Measurements from ENCODE around the gene PRUNE1. TPM values are rescaled to one million over a fixed set of nuclear protein-coding genes. Genes with fewer than 3 reads are reported as not detected.

The PRUNE1 gene
- total and polyA plus RNA-seq, 2 of the 4 experiments (the other 2 are of a cell fraction): 7.9 to 9.4 TPM

DNA sequence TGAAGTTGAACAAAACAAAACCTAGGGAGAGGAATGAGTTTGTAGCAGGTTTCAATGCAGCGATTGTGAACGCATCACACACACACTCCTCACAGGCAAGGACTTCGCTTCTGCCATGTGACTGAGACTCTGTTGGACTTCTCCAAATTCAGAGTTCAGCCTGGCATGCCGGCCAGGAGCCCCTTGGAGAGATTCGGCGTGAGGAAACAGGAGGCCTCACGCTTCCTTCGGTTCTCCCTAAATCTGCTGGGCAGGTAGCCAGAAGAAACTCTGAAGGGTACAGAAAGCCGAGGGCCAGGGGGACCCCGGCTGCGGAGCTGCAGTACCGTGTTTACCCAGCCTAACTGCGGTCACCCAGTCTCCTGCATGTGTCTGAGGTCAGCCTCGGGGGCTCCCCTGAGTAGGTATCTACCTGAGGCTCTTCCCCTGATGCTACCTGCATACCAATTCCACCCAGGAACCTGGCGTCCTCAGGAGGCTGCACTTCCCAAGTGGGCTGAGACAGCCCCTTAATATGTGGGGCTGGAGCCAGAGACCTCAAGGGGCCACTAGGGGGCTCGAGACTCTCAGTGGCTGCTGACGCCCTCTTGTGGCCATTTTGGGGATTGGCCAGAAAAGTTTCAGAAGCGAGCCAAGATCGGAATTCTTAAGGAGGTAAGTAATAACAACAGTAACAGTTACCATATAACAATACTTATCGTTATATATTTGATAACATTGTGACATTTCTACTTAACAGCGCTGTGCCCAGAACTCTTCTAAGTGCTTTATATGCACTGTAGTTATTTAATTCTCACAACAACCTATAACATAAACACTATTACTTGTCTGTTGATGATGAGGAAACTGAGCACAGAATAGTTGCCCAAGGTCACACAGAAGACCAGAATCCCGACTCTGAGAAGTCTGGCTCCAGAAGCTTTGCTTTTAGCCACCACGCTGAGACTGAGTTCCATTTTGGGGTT lies 28.9 kb upstream of the PRUNE1 start:
- peak overlapping the region; percentile 21 to 68; a peak in 2 of 4 replicates for H4K8ac ChIP-seq (ENCODE audit: low read depth in 2 of 2, low read length in 2 of 2)
- H2AK5ac ChIP-seq (ENCODE audit: low read depth, low read length): peak overlapping the region; percentile 20; the same call in 1 of the 2 replicates
- in situ Hi-C loops (cut with MboI; ENCODE audit: low sequenced_read_pairs): loop anchor here (10.0 kb wide), 1 partner anchor 55 kb away; the partner anchor contains the start of gene BNIPL
- no peaks in the 10 kb centered on the region; the same call in 1 of the 2 replicates for H3K27me3 ChIP-seq (ENCODE audit: control insufficient read depth, insufficient read depth, low read length)
- dilution Hi-C loops (cut with HindIII; ENCODE audit: low sequenced_read_pairs, unreplicated experiment): no loop called here
- DNase-seq: peak; percentile 85
- H3K14ac ChIP-seq (replicated peaks; ENCODE audit: low read depth, low read length): no peak overlapping the region
- H3K4me1 ChIP-seq (ENCODE audit: control insufficient read depth, insufficient read depth, low read length): peaks cover 22% of the 10 kb centered on the region
- peak overlapping the region; percentile 51 for H2AK9ac ChIP-seq (replicated peaks; ENCODE audit: low read depth, low read length, poor library complexity)
- WGBS, 2 experiments (ENCODE audit: extremely low coverage in 2 of 2, insufficient read length in 1 of 2): 35% methylated on average over 11 of the region's 23 CpGs; no CpG with 5 or more reads in 1 of the 2 experiments
- H4K20me1 ChIP-seq (ENCODE audit: insufficient read depth, low read length): no peaks in the 10 kb centered on the region
- 0 out of 2 replicates have a peak overlapping the region, but pooled peaks have one; percentile 5 for H4K91ac ChIP-seq (ENCODE audit: insufficient read depth, low read depth, low read length)
- H2BK5ac ChIP-seq (ENCODE audit: low read depth, low read length, poor library complexity, severe bottlenecking): no peak overlapping the region
- peak overlapping the region; percentile 19; the same call in 1 of the 2 replicates for H4K5ac ChIP-seq (ENCODE audit: low read depth, low read length)
- H3K27ac ChIP-seq (ENCODE audit: insufficient read depth, low read length): no peak overlapping the region
- H3K36me3 ChIP-seq (ENCODE audit: control insufficient read depth, insufficient read depth, low read length): no peaks in the 10 kb centered on the region
- CTCF ChIA-PET: interaction anchor here (0.6 to 2.4 kb wide), 5 partner anchors 13 to 718 kb away, joined by 3 to 10 read pairs (median 3); partner anchors contain the start of genes C1orf56 and MINDY1
- no peak overlapping the region for H3K18ac ChIP-seq (ENCODE audit: low read depth, low read length)
- no peaks in the 10 kb centered on the region for H3K9me3 ChIP-seq (ENCODE audit: control insufficient read depth, insufficient read depth, low read length)
- peak overlapping the region; percentile 8; the same call in 1 of the 2 replicates for H2BK20ac ChIP-seq (ENCODE audit: low read depth, low read length)
- H3K4me3 ChIP-seq (ENCODE audit: insufficient read depth, low read depth, low read length): no peak overlapping the region
- ATAC-seq (ENCODE audit: low read depth): peak; percentile 32
- peaks cover 0 to 4% of the 10 kb centered on the region in 2 experiments; a peak in 1 of 4 replicates for H3K79me1 ChIP-seq (ENCODE audit: low read depth in 1 of 2, low read length in 2 of 2)
- intact Hi-C loops (cut with micrococcal nuclease): no loop called here
- POLR2A ChIA-PET (ENCODE audit: unreplicated experiment): no interaction called here
- no peak overlapping the region for H3K9ac ChIP-seq (ENCODE audit: low read depth, low read length)
- H3K4ac ChIP-seq (ENCODE audit: low read depth, low read length): 0 out of 2 replicates have a peak overlapping the region, but pooled peaks have one; percentile 50
- H2BK15ac ChIP-seq (ENCODE audit: low read depth, low read length): peak overlapping the region; percentile 57; the same call in 1 of the 3 replicates
- no TSS peak for BruUV-seq (replicated peaks)
- no peak overlapping the region for H3K23ac ChIP-seq (ENCODE audit: low read depth, low read length)
- peak overlapping the region; percentile 90 for H2AFZ ChIP-seq (replicated peaks; ENCODE audit: low read length, poor library complexity)
- no peak overlapping the region for H3K56ac ChIP-seq (ENCODE audit: extremely low read depth, insufficient read depth, low read length)
- peaks cover 7% of the 10 kb centered on the region for H3K9me1 ChIP-seq (ENCODE audit: insufficient read depth, low read length)
- H3K4me2 ChIP-seq (ENCODE audit: low read depth, low read length): no peak overlapping the region; the same call in 1 of the 2 replicates
- no peak overlapping the region; the same call in 1 of the 2 replicates for H2BK120ac ChIP-seq (ENCODE audit: low read depth, low read length)
- TF ChIP-seq, protein P1, sequence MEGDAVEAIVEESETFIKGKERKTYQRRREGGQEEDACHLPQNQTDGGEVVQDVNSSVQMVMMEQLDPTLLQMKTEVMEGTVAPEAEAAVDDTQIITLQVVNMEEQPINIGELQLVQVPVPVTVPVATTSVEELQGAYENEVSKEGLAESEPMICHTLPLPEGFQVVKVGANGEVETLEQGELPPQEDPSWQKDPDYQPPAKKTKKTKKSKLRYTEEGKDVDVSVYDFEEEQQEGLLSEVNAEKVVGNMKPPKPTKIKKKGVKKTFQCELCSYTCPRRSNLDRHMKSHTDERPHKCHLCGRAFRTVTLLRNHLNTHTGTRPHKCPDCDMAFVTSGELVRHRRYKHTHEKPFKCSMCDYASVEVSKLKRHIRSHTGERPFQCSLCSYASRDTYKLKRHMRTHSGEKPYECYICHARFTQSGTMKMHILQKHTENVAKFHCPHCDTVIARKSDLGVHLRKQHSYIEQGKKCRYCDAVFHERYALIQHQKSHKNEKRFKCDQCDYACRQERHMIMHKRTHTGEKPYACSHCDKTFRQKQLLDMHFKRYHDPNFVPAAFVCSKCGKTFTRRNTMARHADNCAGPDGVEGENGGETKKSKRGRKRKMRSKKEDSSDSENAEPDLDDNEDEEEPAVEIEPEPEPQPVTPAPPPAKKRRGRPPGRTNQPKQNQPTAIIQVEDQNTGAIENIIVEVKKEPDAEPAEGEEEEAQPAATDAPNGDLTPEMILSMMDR (conservative IDR thresholded peaks at IDR 0.05; ENCODE audit: low read depth, low read length): peak; percentile 100; the same call in 1 of the 2 replicates
- peak; percentile 73 for TF ChIP-seq RAD21 (IDR thresholded peaks at IDR 0.05; ENCODE audit: low read length)
- no peak for TF ChIP-seq USF2 (IDR thresholded peaks at IDR 0.05; ENCODE audit: low read depth, low read length)
- peak; percentile 93 for TF ChIP-seq SMC3 (IDR thresholded peaks at IDR 0.05; ENCODE audit: low read depth, low read length)
- TF ChIP-seq MAFK (IDR thresholded peaks at IDR 0.05; ENCODE audit: low read depth, low read length): no peak; the same call in 1 of the 2 replicates
- no peak for TF ChIP-seq RFX5 (IDR thresholded peaks at IDR 0.05; ENCODE audit: low read depth, low read length)
- 0 out of 2 replicates have a peak, but pooled peaks have one; percentile 4 for TF ChIP-seq FOS (IDR thresholded peaks at IDR 0.05; ENCODE audit: low read depth, low read length)
- TF ChIP-seq MXI1 (IDR thresholded peaks at IDR 0.05; ENCODE audit: borderline replicate concordance, low read depth, low read length): no peak
- TF ChIP-seq RCOR1 (IDR thresholded peaks at IDR 0.05; ENCODE audit: insufficient replicate concordance, low read length): no peak
- TF ChIP-seq, protein P2, sequence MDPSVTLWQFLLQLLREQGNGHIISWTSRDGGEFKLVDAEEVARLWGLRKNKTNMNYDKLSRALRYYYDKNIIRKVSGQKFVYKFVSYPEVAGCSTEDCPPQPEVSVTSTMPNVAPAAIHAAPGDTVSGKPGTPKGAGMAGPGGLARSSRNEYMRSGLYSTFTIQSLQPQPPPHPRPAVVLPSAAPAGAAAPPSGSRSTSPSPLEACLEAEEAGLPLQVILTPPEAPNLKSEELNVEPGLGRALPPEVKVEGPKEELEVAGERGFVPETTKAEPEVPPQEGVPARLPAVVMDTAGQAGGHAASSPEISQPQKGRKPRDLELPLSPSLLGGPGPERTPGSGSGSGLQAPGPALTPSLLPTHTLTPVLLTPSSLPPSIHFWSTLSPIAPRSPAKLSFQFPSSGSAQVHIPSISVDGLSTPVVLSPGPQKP (IDR thresholded peaks at IDR 0.05; ENCODE audit: borderline replicate concordance, low read depth, low read length): no peak
- no peak for TF ChIP-seq NFE2L2 (IDR thresholded peaks at IDR 0.05; ENCODE audit: low read depth, low read length)

Data from IMR-90 (cell line).